Osteocyte (in vitro differentiated cells): Measurements from ENCODE around the gene ATXN10. TPM values are rescaled to one million over a fixed set of nuclear protein-coding genes. Genes with fewer than 3 reads are reported as not detected.

ENCODE experiments used
- DNase-seq: peaks from one replicate; pipeline ENCODE4 v3.0.0; 2021; ENCODE audit warnings: mixed read lengths; ENCODE audit not compliant: unreplicated experiment; ENCODE audit errors: extremely low spot score
- H3K27ac Mint-ChIP-seq: one replicate; pipeline ENCODE4 v1.8.0; 2021; ENCODE audit warnings: mild to moderate bottlenecking, mixed read lengths; ENCODE audit not compliant: unreplicated experiment
- H3K27me3 Mint-ChIP-seq: one replicate; pipeline ENCODE4 v1.8.0; 2021; ENCODE audit warnings: mixed read lengths; ENCODE audit not compliant: unreplicated experiment
- H3K36me3 Mint-ChIP-seq: one replicate; pipeline ENCODE4 v1.8.0; 2021; ENCODE audit warnings: mixed read lengths; ENCODE audit not compliant: unreplicated experiment
- H3K4me1 Mint-ChIP-seq: one replicate; pipeline ENCODE4 v1.8.0; 2021; ENCODE audit warnings: mixed read lengths; ENCODE audit not compliant: unreplicated experiment
- H3K4me3 Mint-ChIP-seq: one replicate; pipeline ENCODE4 v1.8.0; 2021; ENCODE audit warnings: mild to moderate bottlenecking, moderate library complexity, mixed read lengths; ENCODE audit not compliant: unreplicated experiment
- H3K9me3 Mint-ChIP-seq: one replicate; pipeline ENCODE4 v1.8.0; 2021; ENCODE audit warnings: mixed read lengths; ENCODE audit not compliant: unreplicated experiment
- CTCF ChIP-seq: fragments of 200-600 bp; sonication (generic); IDR thresholded peaks from 2 replicates; pipeline ENCODE4 v1.5.0; 2021; ENCODE audit warnings: antibody characterized with exemption, mild to moderate bottlenecking, moderate library complexity
- total RNA-seq: library from RNA; stranded (reverse); gene quantifications from 2 replicates; pipeline ENCODE4 v1.2.1, GENCODE V29; 2021

The ATXN10 gene
- total RNA-seq, 1 donor from 2014 or later, result 164 TPM

- TF ChIP-seq CTCF, result no peak
- Mint-ChIP-seq H3K9me3 (peaks cover 12% of the 10 kb centered on the region), H3K4me3 (no peak overlapping the region), H3K27ac (no peak overlapping the region), H3K36me3 (peaks cover 24% of the 10 kb centered on the region), H3K27me3 (no peaks in the 10 kb centered on the region), H3K4me1 (peaks cover 10% of the 10 kb centered on the region)
- no peak for DNase-seq
Observed at GRCh38 chr22:45802054-45802453, 130.4 kb downstream of the ATXN10 start.

GRCh38 chr22:45804319-45804985, 132.8 kb downstream of the ATXN10 start:
- peaks cover 22% of the 10 kb centered on the region for H3K36me3 Mint-ChIP-seq
- peak overlapping the region; percentile 0 for H3K27ac Mint-ChIP-seq
- no peak overlapping the region for H3K4me3 Mint-ChIP-seq
- H3K27me3 Mint-ChIP-seq, result no peaks in the 10 kb centered on the region
- TF ChIP-seq CTCF, result no peak
- no peaks in the 10 kb centered on the region for H3K9me3 Mint-ChIP-seq
- H3K4me1 Mint-ChIP-seq, result peaks cover 10% of the 10 kb centered on the region
- no peak for DNase-seq

GRCh38 chr22:45804986-45805325, 133.3 kb downstream of the ATXN10 start:
- Mint-ChIP-seq H3K4me1 (peaks cover 10% of the 10 kb centered on the region), H3K27ac (peak overlapping the region; percentile 0), H3K36me3 (peaks cover 22% of the 10 kb centered on the region)

GRCh38 chr22:45805413-45805812, 133.8 kb downstream of the ATXN10 start:
- Mint-ChIP-seq H3K27me3 (no peaks in the 10 kb centered on the region), H3K9me3 (no peaks in the 10 kb centered on the region), H3K4me3 (no peak overlapping the region), H3K4me1 (peaks cover 10% of the 10 kb centered on the region), H3K27ac (peak overlapping the region; percentile 53), H3K36me3 (peaks cover 22% of the 10 kb centered on the region)
- no peak for TF ChIP-seq CTCF
- no peak for DNase-seq

More at GRCh38 chr22:45804986-45805325, 133.3 kb downstream of the ATXN10 start:
- H3K9me3 Mint-ChIP-seq, result no peaks in the 10 kb centered on the region
- no peak for TF ChIP-seq CTCF
- no peak for DNase-seq
- H3K27me3 Mint-ChIP-seq, result no peaks in the 10 kb centered on the region
- no peak overlapping the region for H3K4me3 Mint-ChIP-seq

- no peak for DNase-seq
- no peak for TF ChIP-seq CTCF
- Mint-ChIP-seq H3K36me3 (peaks cover 30% of the 10 kb centered on the region), H3K27me3 (no peaks in the 10 kb centered on the region), H3K9me3 (no peaks in the 10 kb centered on the region), H3K27ac (no peak overlapping the region), H3K4me1 (peaks cover 10% of the 10 kb centered on the region), H3K4me3 (no peak overlapping the region)
Observed at GRCh38 chr22:45807156-45807915, 135.7 kb downstream of the ATXN10 start.
